Aorta (tissue), 5 donors: ENCODE data around the gene ZG16B. TPM values are rescaled to one million over a fixed set of nuclear protein-coding genes. Genes with fewer than 3 reads are reported as not detected.
A peak's percentile ranks its signal among the peaks of the same experiment; 100 is the strongest.

Experiments used
- ATAC-seq: fragments of 200-7000 bp; cut with Tn5 transposase; one replicate; pipeline ENCODE4 v1.9.1; 2022; ENCODE audit warnings: moderate library complexity; ENCODE audit not compliant: low FRiP score
- DNase-seq, 2 donors: peaks; one replicate each; pipeline ENCODE4 v3.0.0-alpha.2; 2020
- H3K27ac ChIP-seq, 2 donors: one replicate each; pipeline ENCODE4 v1.5.1; 2013; ENCODE audit warnings: low read length in 2 of 2, mild to moderate bottlenecking in 2 of 2, moderate library complexity in 2 of 2, control low read depth in 1 of 2, inconsistent platforms in 1 of 2, low read depth in 1 of 2
- H3K27me3 ChIP-seq, 2 donors: one replicate each; pipeline ENCODE4 v1.6.1; 2013; ENCODE audit warnings: control low read depth in 1 of 2, low read length in 1 of 2, mild to moderate bottlenecking in 1 of 2, moderate library complexity in 1 of 2; ENCODE audit not compliant: insufficient read depth in 2 of 2, control insufficient read depth in 1 of 2
- H3K36me3 ChIP-seq, 2 donors: one replicate each; pipeline ENCODE4 v1.6.1; 2013; ENCODE audit warnings: control low read depth in 1 of 2, low read length in 1 of 2, mild to moderate bottlenecking in 1 of 2; ENCODE audit not compliant: insufficient read depth in 2 of 2, control insufficient read depth in 1 of 2
- H3K4me1 ChIP-seq, 2 donors: one replicate each; pipeline ENCODE4 v1.6.1; 2013; ENCODE audit warnings: low read length in 2 of 2, control low read depth in 1 of 2, mild to moderate bottlenecking in 1 of 2, moderate library complexity in 1 of 2; ENCODE audit not compliant: insufficient read depth in 2 of 2, control insufficient read depth in 1 of 2
- H3K4me3 ChIP-seq, 2 donors: one replicate each; pipeline ENCODE4 v1.5.1; 2013; ENCODE audit warnings: low read length in 2 of 2, control low read depth in 1 of 2, mild to moderate bottlenecking in 1 of 2
- H3K9me3 ChIP-seq: one replicate; pipeline ENCODE4 v1.6.1; 2013; ENCODE audit warnings: mild to moderate bottlenecking, low read length; ENCODE audit not compliant: control insufficient read depth
- WGBS, 2 donors: extraction: QIAGEN DNeasy Blood & Tissue Kit; methylation state at CpG; one replicate each; pipeline ENCODE4 v1.1.7; 2013; 5-methylcytosine and 5-hydroxymethylcytosine counted together
- intact Hi-C, 2 donors: fragments of 100-400 bp; cut with DNase I; formaldehyde crosslinking; loops; one replicate each; pipeline versions ENCODE4 v1.14.2 to v1.15.0; 2022
- polyA plus RNA-seq, 2 donors: library from polyadenylated mRNA; stranded (reverse); fragments of 200-250 nt; gene quantifications; one replicate each; pipeline ENCODE4 v1.2.3, GENCODE V29; 2013
- total RNA-seq, 2 donors: library from RNA; stranded (reverse); fragmentation: NEBNext Ultra II Directional; extraction: Animal tissue kit (Norgen Biotek cat#: 25700); gene quantifications; one replicate each; pipeline ENCODE4 v1.2.1, GENCODE V29; 2021
- donor health status: healthy with polysubstance abuse.
- donor health status: Bipolar disorder and iron deficiency.
- donor health status: DM: no; HTN: no; CAD: no.
- donor health status: DM: no; HTN: no; CAD: no.
- donor health status: DM: yes; HTN: yes; CAD: no.

Gene ZG16B
- total and polyA plus RNA-seq, 4 donors: 0.48 to 4.8 TPM; not detected in 2

DNA sequence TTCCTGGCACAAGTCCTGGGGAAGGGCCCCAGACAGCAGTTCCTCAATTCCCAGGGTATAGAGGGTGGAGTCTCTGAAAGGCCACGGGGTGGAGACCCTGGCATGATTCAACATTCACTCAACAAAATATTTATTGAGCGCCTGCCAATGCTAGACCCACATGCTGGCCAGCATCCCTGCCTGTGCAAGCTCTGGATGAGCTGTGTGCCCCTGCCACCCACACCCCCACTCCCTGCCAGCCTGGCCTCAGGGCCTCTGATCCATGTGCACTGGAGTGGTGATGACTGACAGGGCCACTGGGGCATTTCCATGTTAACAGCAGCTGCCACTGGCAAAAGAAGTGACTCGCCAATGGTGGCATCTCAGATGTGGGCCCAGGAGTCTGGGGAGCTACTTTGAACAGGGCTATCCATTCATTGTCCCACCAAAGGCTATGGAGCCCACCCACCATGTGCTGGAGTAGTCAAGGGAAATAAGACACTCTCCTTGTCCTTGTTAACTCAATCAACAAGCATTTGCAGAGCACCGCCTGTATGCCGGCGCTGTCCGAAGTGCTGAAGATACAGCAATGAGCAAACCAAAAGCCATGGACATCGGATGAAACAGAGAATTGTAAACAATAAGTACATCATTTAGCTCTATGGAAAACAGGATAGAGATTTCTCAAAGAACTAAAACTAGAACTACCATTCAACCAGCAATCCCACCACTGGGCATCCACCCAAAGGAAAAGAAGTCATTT is 30.9 kb downstream of the ZG16B start:
- Histone ChIP-seq H3K27me3 (no peaks in the 10 kb centered on the region), H3K36me3 (no peaks in the 10 kb centered on the region), H3K9me3 (peaks cover 8% of the 10 kb centered on the region), H3K4me1 (no peaks in the 10 kb centered on the region), H3K4me3 (no peak overlapping the region), H3K27ac (no peak overlapping the region)
- DNase-seq (no peak), ATAC-seq (no peak)
- intact Hi-C loops: no loop called here
- WGBS, 2 donors: 67 to 75% methylated on average over 8 of the region's 8 CpGs

DNA sequence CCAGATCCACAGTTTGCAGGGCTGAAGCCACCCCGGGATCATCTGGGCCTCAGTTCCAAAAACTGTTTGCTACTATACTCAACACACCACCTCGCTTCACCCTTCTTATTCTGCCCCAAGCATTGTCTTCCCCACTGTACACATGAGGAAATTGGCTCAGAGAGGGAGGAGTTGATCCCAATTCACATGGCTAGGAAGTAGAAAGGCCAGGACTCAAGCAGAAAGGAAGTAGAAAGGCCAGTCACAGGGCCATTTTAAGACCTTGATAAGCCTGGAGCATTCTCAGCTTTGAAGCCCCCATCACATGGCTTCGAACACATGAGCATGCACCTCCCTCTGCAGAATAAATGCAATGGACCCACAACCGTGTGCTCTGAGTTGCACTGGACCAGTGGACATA is 35.5 kb downstream of the ZG16B start:
- no peak for ATAC-seq
- intact Hi-C loops: no loop called here
- Histone ChIP-seq H3K9me3 (peaks cover 4% of the 10 kb centered on the region), H3K27ac (no peak overlapping the region), H3K36me3 (no peaks in the 10 kb centered on the region), H3K4me1 (peaks cover 0 to 3% of the 10 kb centered on the region in 2 donors), H3K4me3 (no peak overlapping the region), H3K27me3 (no peaks in the 10 kb centered on the region)
- 52 to 61% methylated on average over 4 of the region's 4 CpGs for WGBS, 2 donors
- DNase-seq: no peak

DNA sequence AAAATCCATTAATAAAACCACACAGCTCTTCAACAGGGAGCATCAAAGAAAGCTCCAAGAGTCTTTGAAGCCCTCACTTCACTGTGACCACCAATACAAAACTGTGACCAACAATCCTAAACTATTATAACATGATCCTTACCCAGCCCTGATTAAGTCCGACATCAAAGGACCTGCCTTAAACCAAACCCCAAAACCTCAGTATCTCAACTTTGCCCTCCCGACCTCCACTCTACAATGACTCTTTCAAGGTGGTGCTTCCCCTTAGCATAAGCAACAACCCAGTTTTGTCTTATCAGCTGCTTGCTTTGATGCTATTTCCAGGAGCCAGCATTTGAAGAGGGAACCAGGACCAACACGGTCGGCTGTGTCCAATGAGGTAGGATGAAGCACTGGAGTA is 36.3 kb downstream of the ZG16B start:
- Histone ChIP-seq H3K27ac (no peak overlapping the region), H3K4me3 (no peak overlapping the region), H3K9me3 (no peaks in the 10 kb centered on the region), H3K36me3 (no peaks in the 10 kb centered on the region), H3K4me1 (peaks cover 0 to 3% of the 10 kb centered on the region in 2 donors), H3K27me3 (no peaks in the 10 kb centered on the region)
- ATAC-seq: no peak
- no peak for DNase-seq
- intact Hi-C loops: no loop called here
- WGBS, 2 donors: 53 to 64% methylated on average over 4 of the region's 4 CpGs

DNA sequence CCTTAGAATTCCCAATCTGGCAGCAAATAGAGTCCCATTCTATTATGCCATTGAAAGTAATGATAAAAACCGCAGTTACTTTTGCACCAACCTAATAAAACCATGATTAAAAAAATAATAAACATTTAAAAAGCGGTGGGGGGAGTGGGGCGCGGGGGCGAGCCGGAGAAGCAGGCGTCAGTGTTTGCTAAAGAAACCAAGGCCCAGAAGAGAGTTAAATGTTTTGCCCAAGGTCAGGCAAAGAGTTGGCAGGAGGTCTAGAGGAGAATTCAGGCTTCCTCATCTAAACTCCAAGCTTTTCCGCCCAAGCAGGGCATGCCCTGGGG is 37.5 kb downstream of the ZG16B start:
- intact Hi-C loops: no loop called here
- Histone ChIP-seq H3K4me1 (peaks cover 0 to 3% of the 10 kb centered on the region in 2 donors), H3K9me3 (no peaks in the 10 kb centered on the region), H3K27me3 (no peaks in the 10 kb centered on the region), H3K4me3 (peak overlapping the region in 1 of 2 donors; percentile 27), H3K27ac (peak overlapping the region in 1 of 2 donors; percentile 49), H3K36me3 (no peaks in the 10 kb centered on the region)
- 27 to 44% methylated on average over 8 of the region's 8 CpGs for WGBS, 2 donors
- DNase-seq (no peak), ATAC-seq (no peak)

DNA sequence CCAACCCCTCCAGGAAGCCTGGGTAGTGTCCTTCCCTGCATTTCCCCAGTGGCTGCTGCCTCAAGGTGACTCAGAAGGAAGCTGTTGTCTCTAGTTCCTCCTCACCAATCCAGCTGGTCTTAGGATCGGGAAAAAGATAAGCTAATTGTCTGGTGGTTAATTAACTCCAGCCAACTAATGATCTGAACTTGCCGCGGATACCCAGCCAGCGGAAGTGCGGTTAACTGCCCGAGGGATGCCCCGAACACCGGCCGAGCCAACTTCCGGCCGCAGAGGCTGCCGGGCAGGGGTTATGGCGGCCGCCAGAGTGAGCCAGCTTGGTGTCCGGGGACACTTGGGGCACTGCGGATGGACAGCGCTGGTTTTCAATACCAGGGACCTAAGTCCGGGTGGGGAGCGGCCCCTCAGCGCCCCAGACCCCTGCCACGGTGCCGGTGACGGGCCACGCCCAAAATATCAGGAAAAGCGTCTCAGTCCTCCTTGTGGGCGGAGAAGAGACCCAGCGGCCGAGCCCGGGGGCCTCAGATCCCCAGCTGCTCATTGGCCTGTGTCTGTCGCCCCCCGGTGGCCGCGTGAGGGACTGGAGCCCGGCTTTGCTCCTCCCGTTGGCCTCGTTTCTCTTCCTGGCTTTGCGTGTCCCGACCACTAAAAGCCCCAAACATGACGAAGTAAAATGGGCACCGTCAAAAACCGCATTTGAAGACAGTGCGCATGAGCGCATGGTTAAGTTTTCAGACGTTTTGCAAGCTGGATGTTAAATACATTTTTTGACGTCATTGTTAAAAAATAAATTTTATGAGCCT is 38.1 kb downstream of the ZG16B start:
- intact Hi-C loops: loop anchor here in 1 of 2 donors (2.0 kb wide), 1 partner anchor 59 kb away; no protein-coding TSS in a partner anchor
- peaks cover 0 to 3% of the 10 kb centered on the region in 2 donors for H3K4me1 ChIP-seq
- ATAC-seq (peak; percentile 99), DNase-seq (peak; percentile 96 to 98)
- H3K36me3 ChIP-seq: no peaks in the 10 kb centered on the region
- H3K9me3 ChIP-seq: no peaks in the 10 kb centered on the region
- WGBS, 2 donors: 1% methylated on average over 44 to 45 of the region's 45 CpGs
- H3K27me3 ChIP-seq: no peaks in the 10 kb centered on the region
- H3K27ac ChIP-seq: peak overlapping the region in 1 of 2 donors; percentile 49
- H3K4me3 ChIP-seq: peak overlapping the region; percentile 10 to 27

DNA sequence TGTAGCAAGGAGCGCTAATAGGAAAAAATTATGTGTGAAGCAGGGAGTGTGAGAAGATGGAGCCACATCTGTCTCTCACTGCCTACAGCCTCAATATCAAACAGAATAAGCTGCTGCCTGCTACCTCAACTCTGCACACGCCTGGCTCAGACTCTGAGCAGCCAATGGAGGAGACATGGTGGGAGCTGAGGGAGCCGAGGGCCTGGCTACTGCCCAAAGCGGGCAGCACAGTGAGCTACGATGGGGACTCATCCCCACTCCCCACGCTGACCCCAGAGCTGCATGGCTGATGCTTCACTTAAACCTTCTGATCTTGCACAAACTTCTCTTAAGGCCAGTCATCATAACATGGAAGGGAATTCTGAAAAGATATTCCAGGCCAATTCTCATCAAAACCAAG is 41.8 kb downstream of the ZG16B start:
- DNase-seq (peak in 1 of 2 donors; percentile 43), ATAC-seq (no peak)
- H3K36me3 ChIP-seq: no peaks in the 10 kb centered on the region
- H3K27ac ChIP-seq: no peak overlapping the region
- 69 to 70% methylated on average over 6 of the region's 6 CpGs for WGBS, 2 donors
- peaks cover 0 to 3% of the 10 kb centered on the region in 2 donors for H3K4me1 ChIP-seq
- no peak overlapping the region for H3K4me3 ChIP-seq
- no peaks in the 10 kb centered on the region for H3K27me3 ChIP-seq
- no peaks in the 10 kb centered on the region for H3K9me3 ChIP-seq
- intact Hi-C loops: no loop called here

DNA sequence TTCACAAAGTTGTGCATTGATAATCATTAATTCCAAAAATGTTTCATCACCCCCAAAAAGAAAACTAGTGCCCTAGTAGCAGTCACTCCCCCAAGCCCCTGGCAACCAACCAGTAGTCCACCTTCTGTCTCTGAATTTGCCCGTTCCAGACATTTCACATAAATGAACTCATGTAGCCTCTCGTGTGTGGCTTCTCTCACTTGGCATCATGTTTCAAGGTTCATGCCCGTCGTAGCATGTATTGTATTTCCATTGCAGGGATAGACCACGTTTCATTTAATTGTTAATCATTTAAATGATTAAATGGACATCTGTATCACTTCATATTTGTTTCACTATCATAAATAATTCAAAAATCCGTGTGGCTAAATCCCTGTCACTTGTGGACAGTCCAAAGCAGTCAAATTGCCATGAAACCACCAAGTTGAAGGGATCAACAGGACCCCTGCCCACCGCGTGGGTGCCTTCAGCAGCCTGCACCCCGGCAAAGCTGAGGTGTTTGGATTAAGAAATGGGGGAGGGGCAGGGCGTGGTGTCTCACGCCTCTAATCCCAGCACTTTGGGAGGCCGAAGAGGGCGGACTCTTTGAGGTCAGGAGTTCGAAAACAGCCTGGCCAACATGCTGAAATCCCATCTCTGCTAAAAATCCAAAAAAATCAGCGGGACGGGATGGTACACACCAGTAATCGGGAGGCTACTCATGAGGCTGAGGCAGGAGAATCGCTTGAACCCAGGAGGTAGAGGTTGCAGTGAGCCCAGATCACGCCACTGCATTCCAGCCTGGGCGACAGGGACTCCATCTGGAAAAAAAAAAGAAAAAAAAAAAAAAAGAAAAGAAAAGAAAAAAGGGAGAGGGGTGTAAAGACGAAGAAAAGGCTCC is 44.2 kb downstream of the ZG16B start:
- ATAC-seq: no peak

DNA sequence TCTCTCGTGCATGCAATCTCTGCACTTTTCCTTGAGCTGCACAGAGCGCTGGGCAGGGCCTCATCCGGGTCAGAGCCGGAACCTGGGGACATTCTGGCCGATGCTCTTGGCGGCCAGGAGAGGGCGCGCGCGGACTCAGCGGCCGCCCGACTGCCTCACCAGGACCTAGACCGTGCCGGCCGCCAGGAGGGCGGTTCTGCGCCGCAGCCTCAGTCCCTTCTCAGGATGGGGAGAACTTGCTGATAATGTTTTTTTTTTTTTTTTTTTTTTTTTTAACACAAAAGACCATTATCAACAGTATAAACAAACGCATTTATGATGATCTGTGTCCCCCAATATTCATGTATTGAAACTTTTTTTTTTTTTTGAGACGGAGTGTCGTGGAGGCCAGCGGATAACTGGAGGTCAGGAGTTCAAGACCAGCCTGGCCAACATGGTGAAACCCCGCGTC is 44.8 kb downstream of the ZG16B start:
- ATAC-seq (peak; percentile 98), DNase-seq (peak; percentile 89 to 93)
- Histone ChIP-seq H3K4me1 (no peaks in the 10 kb centered on the region), H3K9me3 (no peaks in the 10 kb centered on the region), H3K27me3 (no peaks in the 10 kb centered on the region), H3K36me3 (no peaks in the 10 kb centered on the region), H3K4me3 (no peak overlapping the region), H3K27ac (no peak overlapping the region)
- 10 to 12% methylated on average over 25 of the region's 25 CpGs for WGBS, 2 donors
- intact Hi-C loops: loop anchor here (2.0 kb wide), 2 partner anchors 44 to 46 kb away; no protein-coding TSS in a partner anchor

More for the DNA sequence above, 44.2 kb downstream of the ZG16B start:
- Histone ChIP-seq H3K36me3 (no peaks in the 10 kb centered on the region), H3K4me1 (no peaks in the 10 kb centered on the region), H3K9me3 (no peaks in the 10 kb centered on the region), H3K4me3 (no peak overlapping the region), H3K27me3 (no peaks in the 10 kb centered on the region), H3K27ac (no peak overlapping the region)
- intact Hi-C loops: loop anchor here (2.0 kb wide), 2 partner anchors 45 to 47 kb away; no protein-coding TSS in a partner anchor
- peak in 1 of 2 donors; percentile 42 for DNase-seq
- WGBS, 2 donors: 52% methylated on average over 21 of the region's 21 CpGs
